Measurements from ENCODE around the gene KMT2B. TPM values are rescaled to one million over a fixed set of nuclear protein-coding genes. Genes with fewer than 3 reads are reported as not detected.

KMT2B gene
- total and polyA plus RNA-seq, 2 of the 8 experiments (the other 6 are each of a cell fraction or from before 2014, with no cell fraction given): 26.7 to 38.6 TPM

- TF ChIP-seq CTCF (IDR thresholded peaks at IDR 0.05; ENCODE audit: control extremely low read depth in 1 of 3, insufficient read depth in 1 of 3, low read depth in 1 of 3, low read length in 3 of 3) (peak; percentile 58 to 77 (median 67)), RBBP5 (IDR thresholded peaks at IDR 0.05; ENCODE audit: borderline replicate concordance, low read depth, low read length) (0 out of 2 replicates have a peak, but pooled peaks have one; percentile 9), JUN (IDR thresholded peaks at IDR 0.05; ENCODE audit: low read depth, low read length) (no peak), KDM4A (IDR thresholded peaks at IDR 0.05; ENCODE audit: low read depth, low read length, severe bottlenecking) (no peak), TCF12 (IDR thresholded peaks at IDR 0.05; ENCODE audit: low read depth, low read length) (no peak), CTBP2 (IDR thresholded peaks at IDR 0.05; ENCODE audit: borderline replicate concordance, insufficient read depth, insufficient read length, low read length) (peak; percentile 34), EGR1 (IDR thresholded peaks at IDR 0.05; ENCODE audit: borderline replicate concordance, low read depth, low read length) (peak; percentile 97), TBP (IDR thresholded peaks at IDR 0.05; ENCODE audit: low read depth, low read length) (peak; percentile 78), SIRT6 (IDR thresholded peaks at IDR 0.05; ENCODE audit: low read length) (no peak), SIX5 (IDR thresholded peaks at IDR 0.05; ENCODE audit: low read depth, low read length) (peak; percentile 92), EP300 (IDR thresholded peaks at IDR 0.05; ENCODE audit: borderline replicate concordance in 1 of 2, low read depth in 2 of 2, low read length in 2 of 2) (no peak)
Measured at GRCh38 chr19:35716801-35717664, 770 bp upstream of the KMT2B start (continued).

Data from H1 (cell line).